ENCODE measurements around the gene LMF1. TPM values are rescaled to one million over a fixed set of nuclear protein-coding genes. Genes with fewer than 3 reads are reported as not detected.

Gene LMF1
- total and polyA plus RNA-seq, 2 of the 13 experiments (the other 11 are each of a cell fraction or from before 2014, with no cell fraction given) = 6.8 to 8.5 TPM

DNA sequence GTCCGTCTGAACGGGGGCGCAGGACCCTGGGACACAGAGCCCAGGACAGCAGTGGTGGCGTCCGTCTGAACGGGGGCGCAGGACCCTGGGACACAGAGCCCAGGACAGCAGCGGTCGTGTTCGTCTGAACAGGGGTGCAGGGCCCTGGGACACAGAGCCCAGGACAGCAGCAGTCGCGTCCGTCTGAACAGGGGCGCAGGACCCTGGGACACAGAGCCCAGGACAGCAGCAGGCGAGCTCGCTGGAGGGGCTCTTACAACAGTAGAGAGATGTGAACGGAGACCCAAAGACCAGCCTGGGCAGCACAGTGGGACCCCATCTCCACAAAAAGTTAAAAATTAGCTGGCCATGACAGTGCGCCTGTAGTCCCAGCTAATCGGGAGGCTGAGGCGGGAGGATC lies 40.7 kb downstream of the LMF1 start:
- Histone ChIP-seq H3K4me3 (replicated peaks in 1 of 3; ENCODE audit: insufficient read depth in 1 of 3, low read depth in 2 of 3, low read length in 3 of 3) (no peak overlapping the region), H3K9me3 (ENCODE audit: low read length) (no peaks in the 10 kb centered on the region), H3K36me3 (replicated peaks in 1 of 2; ENCODE audit: control insufficient read depth in 1 of 2, insufficient read depth in 2 of 2, low read length in 2 of 2) (no peaks in the 10 kb centered on the region), H2AFZ (ENCODE audit: low read length) (no peak overlapping the region), H3K27ac (ENCODE audit: extremely low read length, insufficient read depth, low read length) (no peak overlapping the region), H3K4me2 (ENCODE audit: low read depth, low read length) (no peak overlapping the region), H3K79me2 (ENCODE audit: insufficient read depth, low read length) (no peaks in the 10 kb centered on the region), H4K20me1 (ENCODE audit: insufficient read depth, low read length) (no peaks in the 10 kb centered on the region), H3K27me3 (ENCODE audit: control insufficient read depth in 1 of 2, insufficient read depth in 2 of 2, low read length in 2 of 2) (no peaks in the 10 kb centered on the region), H3K9ac (ENCODE audit: insufficient read depth, low read depth, low read length) (no peak overlapping the region), H3K4me1 (ENCODE audit: insufficient read depth, low read length) (no peaks in the 10 kb centered on the region)
- in situ Hi-C loops (cut with HindIII; ENCODE audit: extremely low pct_ligation_motif_present, low pct_unique_long_range_greater_than_20kb) = no loop called here
- ATAC-seq (no peak), DNase-seq (ENCODE audit: low spot score) (no peak), FAIRE-seq (no peak)
- POLR2A ChIA-PET = no interaction called here
- 97% methylated on average over 17 of the region's 20 CpGs for WGBS (ENCODE audit: low lambda C conversion rate)
- intact Hi-C loops (cut with micrococcal nuclease; ENCODE audit: unreplicated experiment) = no loop called here
- CTCF ChIA-PET (ENCODE audit: low intra/inter-chr PET ratio, low total read pairs) = no interaction called here
- BruUV-seq (replicated peaks) = no TSS peak
- TF ChIP-seq MED13 (CRISPR knock-in tag; IDR thresholded peaks at IDR 0.05) (no peak), ZNF644 (CRISPR knock-in tag; IDR thresholded peaks at IDR 0.05; ENCODE audit: low read depth) (no peak), CHD2 (IDR thresholded peaks at IDR 0.05; ENCODE audit: low read depth, low read length) (no peak), DMAP1 (CRISPR knock-in tag; IDR thresholded peaks at IDR 0.05) (no peak), IRX3 (CRISPR knock-in tag; IDR thresholded peaks at IDR 0.05; ENCODE audit: borderline replicate concordance, low read depth) (no peak), NR1H2 (CRISPR knock-in tag; IDR thresholded peaks at IDR 0.05; ENCODE audit: borderline replicate concordance, low read depth) (no peak), ZNF382 (CRISPR knock-in tag; IDR thresholded peaks at IDR 0.05; ENCODE audit: borderline replicate concordance) (no peak), ZNF557 (CRISPR knock-in tag; IDR thresholded peaks at IDR 0.05) (no peak), SPEN (CRISPR knock-in tag; IDR thresholded peaks at IDR 0.05; ENCODE audit: low read depth) (no peak), ZNF768 (CRISPR knock-in tag; IDR thresholded peaks at IDR 0.05) (no peak), SSRP1 (CRISPR knock-in tag; IDR thresholded peaks at IDR 0.05) (no peak), HNRNPUL1 (IDR thresholded peaks at IDR 0.05; ENCODE audit: low read depth, low read length) (no peak)
- TF ChIP-seq, protein P1, sequence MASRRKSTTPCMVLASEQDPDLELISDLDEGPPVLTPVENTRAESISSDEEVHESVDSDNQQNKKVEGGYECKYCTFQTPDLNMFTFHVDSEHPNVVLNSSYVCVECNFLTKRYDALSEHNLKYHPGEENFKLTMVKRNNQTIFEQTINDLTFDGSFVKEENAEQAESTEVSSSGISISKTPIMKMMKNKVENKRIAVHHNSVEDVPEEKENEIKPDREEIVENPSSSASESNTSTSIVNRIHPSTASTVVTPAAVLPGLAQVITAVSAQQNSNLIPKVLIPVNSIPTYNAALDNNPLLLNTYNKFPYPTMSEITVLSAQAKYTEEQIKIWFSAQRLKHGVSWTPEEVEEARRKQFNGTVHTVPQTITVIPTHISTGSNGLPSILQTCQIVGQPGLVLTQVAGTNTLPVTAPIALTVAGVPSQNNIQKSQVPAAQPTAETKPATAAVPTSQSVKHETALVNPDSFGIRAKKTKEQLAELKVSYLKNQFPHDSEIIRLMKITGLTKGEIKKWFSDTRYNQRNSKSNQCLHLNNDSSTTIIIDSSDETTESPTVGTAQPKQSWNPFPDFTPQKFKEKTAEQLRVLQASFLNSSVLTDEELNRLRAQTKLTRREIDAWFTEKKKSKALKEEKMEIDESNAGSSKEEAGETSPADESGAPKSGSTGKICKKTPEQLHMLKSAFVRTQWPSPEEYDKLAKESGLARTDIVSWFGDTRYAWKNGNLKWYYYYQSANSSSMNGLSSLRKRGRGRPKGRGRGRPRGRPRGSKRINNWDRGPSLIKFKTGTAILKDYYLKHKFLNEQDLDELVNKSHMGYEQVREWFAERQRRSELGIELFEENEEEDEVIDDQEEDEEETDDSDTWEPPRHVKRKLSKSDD (CRISPR knock-in tag; IDR thresholded peaks at IDR 0.05; ENCODE audit: low read depth) = no peak
- TF ChIP-seq, protein P2, sequence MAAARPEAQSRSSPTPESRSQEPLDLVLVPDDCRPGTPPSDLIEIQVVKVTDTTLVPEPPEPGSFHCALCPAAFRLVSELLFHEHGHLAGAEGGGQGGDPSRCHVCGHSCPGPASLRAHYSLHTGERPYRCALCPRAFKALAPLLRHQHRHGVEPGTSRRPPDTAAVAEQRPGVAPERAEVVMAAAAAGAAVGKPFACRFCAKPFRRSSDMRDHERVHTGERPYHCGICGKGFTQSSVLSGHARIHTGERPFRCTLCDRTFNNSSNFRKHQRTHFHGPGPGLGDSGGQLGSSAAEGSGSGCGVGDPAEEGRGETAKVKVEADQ (CRISPR knock-in tag; IDR thresholded peaks at IDR 0.05; ENCODE audit: borderline replicate concordance) = no peak
- TF ChIP-seq, protein P3, sequence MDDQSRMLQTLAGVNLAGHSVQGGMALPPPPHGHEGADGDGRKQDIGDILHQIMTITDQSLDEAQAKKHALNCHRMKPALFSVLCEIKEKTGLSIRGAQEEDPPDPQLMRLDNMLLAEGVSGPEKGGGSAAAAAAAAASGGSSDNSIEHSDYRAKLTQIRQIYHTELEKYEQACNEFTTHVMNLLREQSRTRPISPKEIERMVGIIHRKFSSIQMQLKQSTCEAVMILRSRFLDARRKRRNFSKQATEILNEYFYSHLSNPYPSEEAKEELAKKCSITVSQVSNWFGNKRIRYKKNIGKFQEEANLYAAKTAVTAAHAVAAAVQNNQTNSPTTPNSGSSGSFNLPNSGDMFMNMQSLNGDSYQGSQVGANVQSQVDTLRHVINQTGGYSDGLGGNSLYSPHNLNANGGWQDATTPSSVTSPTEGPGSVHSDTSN (CRISPR knock-in tag; IDR thresholded peaks at IDR 0.05; ENCODE audit: borderline replicate concordance) = no peak
- TF ChIP-seq, protein P4, sequence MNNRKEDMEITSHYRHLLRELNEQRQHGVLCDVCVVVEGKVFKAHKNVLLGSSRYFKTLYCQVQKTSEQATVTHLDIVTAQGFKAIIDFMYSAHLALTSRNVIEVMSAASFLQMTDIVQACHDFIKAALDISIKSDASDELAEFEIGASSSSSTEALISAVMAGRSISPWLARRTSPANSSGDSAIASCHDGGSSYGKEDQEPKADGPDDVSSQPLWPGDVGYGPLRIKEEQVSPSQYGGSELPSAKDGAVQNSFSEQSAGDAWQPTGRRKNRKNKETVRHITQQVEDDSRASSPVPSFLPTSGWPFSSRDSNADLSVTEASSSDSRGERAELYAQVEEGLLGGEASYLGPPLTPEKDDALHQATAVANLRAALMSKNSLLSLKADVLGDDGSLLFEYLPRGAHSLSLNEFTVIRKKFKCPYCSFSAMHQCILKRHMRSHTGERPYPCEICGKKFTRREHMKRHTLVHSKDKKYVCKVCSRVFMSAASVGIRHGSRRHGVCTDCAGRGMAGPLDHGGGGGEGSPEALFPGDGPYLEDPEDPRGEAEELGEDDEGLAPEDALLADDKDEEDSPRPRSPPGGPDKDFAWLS (CRISPR knock-in tag; IDR thresholded peaks at IDR 0.05; ENCODE audit: borderline replicate concordance) = no peak
- TF ChIP-seq, protein P5, sequence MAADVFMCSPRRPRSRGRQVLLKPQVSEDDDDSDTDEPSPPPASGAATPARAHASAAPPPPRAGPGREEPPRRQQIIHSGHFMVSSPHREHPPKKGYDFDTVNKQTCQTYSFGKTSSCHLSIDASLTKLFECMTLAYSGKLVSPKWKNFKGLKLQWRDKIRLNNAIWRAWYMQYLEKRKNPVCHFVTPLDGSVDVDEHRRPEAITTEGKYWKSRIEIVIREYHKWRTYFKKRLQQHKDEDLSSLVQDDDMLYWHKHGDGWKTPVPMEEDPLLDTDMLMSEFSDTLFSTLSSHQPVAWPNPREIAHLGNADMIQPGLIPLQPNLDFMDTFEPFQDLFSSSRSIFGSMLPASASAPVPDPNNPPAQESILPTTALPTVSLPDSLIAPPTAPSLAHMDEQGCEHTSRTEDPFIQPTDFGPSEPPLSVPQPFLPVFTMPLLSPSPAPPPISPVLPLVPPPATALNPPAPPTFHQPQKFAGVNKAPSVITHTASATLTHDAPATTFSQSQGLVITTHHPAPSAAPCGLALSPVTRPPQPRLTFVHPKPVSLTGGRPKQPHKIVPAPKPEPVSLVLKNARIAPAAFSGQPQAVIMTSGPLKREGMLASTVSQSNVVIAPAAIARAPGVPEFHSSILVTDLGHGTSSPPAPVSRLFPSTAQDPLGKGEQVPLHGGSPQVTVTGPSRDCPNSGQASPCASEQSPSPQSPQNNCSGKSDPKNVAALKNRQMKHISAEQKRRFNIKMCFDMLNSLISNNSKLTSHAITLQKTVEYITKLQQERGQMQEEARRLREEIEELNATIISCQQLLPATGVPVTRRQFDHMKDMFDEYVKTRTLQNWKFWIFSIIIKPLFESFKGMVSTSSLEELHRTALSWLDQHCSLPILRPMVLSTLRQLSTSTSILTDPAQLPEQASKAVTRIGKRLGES (CRISPR knock-in tag; IDR thresholded peaks at IDR 0.05; ENCODE audit: borderline replicate concordance) = no peak

Measured in HepG2 (cell line).